Endothelial cell (in vitro differentiated cells): ENCODE results near the gene TSPAN9. TPM values are rescaled to one million over a fixed set of nuclear protein-coding genes. Genes with fewer than 3 reads are reported as not detected.

Experiments used
- DNase-seq: peaks from one replicate; pipeline ENCODE4 v3.0.0; 2021; ENCODE audit warnings: low spot score
- H3K27ac Mint-ChIP-seq: one replicate; pipeline ENCODE4 v1.8.0; 2021; ENCODE audit warnings: mixed read lengths, inconsistent platforms; ENCODE audit not compliant: unreplicated experiment
- H3K27me3 Mint-ChIP-seq: one replicate; pipeline ENCODE4 v1.8.0; 2021; ENCODE audit warnings: mild to moderate bottlenecking, moderate library complexity, mixed read lengths, inconsistent platforms; ENCODE audit not compliant: unreplicated experiment
- H3K36me3 Mint-ChIP-seq: one replicate; pipeline ENCODE4 v1.8.0; 2021; ENCODE audit warnings: mild to moderate bottlenecking, low read depth, mixed read lengths, inconsistent platforms; ENCODE audit not compliant: unreplicated experiment
- H3K4me1 Mint-ChIP-seq: one replicate; pipeline ENCODE4 v1.8.0; 2021; ENCODE audit warnings: mild to moderate bottlenecking, mixed read lengths, inconsistent platforms; ENCODE audit not compliant: unreplicated experiment
- H3K4me3 Mint-ChIP-seq: one replicate; pipeline ENCODE4 v1.8.0; 2021; ENCODE audit warnings: mild to moderate bottlenecking, mixed read lengths, inconsistent platforms; ENCODE audit not compliant: unreplicated experiment
- H3K9me3 Mint-ChIP-seq: one replicate; pipeline ENCODE4 v1.8.0; 2021; ENCODE audit warnings: mixed read lengths, inconsistent platforms; ENCODE audit not compliant: unreplicated experiment
- total RNA-seq: library from RNA; stranded (reverse); fragmentation: NEBNext Ultra II Directional; extraction: Animal tissue kit (Norgen Biotek cat#: 25700); gene quantifications from one replicate; pipeline ENCODE4 v1.2.1, GENCODE V29; 2021; ENCODE audit not compliant: unreplicated experiment
- TF ChIP-seq, protein P1 (sequence below): fragments of 200-600 bp; sonication (generic); IDR thresholded peaks from one replicate; pipeline ENCODE4 v1.5.0; 2021; ENCODE audit warnings: antibody characterized with exemption; ENCODE audit not compliant: unreplicated experiment

TSPAN9 gene
- total RNA-seq, 1 donor from 2014 or later = 116 TPM

DNA sequence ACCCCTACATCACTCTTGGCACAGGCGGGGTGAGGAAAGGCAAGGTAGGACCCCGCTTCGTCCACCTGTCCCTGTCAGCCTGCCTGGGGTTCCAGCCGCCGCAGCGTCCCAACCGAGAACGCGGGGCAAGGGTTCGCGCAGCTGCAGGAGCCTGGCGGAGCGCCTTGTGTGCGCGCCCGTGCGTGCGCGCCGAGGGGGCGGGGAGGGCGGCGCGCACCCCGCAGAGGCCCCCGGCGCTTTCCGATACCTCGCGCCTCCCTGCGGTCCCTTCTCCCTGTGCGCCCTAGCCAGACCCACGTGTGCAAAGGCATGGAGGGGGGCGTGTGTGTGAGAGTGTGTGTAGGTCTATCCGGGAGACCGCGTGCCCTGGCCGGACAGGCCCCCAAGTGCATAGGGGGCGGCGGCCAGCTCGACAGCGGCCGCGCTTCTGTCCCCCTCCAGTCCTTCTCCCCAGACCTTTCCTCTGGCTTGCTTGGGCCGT lies 122.4 kb downstream of the TSPAN9 start:
- peak; percentile 53 for DNase-seq
- TF ChIP-seq, protein P1, sequence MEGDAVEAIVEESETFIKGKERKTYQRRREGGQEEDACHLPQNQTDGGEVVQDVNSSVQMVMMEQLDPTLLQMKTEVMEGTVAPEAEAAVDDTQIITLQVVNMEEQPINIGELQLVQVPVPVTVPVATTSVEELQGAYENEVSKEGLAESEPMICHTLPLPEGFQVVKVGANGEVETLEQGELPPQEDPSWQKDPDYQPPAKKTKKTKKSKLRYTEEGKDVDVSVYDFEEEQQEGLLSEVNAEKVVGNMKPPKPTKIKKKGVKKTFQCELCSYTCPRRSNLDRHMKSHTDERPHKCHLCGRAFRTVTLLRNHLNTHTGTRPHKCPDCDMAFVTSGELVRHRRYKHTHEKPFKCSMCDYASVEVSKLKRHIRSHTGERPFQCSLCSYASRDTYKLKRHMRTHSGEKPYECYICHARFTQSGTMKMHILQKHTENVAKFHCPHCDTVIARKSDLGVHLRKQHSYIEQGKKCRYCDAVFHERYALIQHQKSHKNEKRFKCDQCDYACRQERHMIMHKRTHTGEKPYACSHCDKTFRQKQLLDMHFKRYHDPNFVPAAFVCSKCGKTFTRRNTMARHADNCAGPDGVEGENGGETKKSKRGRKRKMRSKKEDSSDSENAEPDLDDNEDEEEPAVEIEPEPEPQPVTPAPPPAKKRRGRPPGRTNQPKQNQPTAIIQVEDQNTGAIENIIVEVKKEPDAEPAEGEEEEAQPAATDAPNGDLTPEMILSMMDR = no peak
- H3K36me3 Mint-ChIP-seq = peaks cover 22% of the 10 kb centered on the region
- peaks cover 17% of the 10 kb centered on the region for H3K27me3 Mint-ChIP-seq
- peaks cover 33% of the 10 kb centered on the region for H3K4me1 Mint-ChIP-seq
- no peaks in the 10 kb centered on the region for H3K9me3 Mint-ChIP-seq
- no peak overlapping the region for H3K27ac Mint-ChIP-seq
- peak overlapping the region; percentile 88 for H3K4me3 Mint-ChIP-seq

DNA sequence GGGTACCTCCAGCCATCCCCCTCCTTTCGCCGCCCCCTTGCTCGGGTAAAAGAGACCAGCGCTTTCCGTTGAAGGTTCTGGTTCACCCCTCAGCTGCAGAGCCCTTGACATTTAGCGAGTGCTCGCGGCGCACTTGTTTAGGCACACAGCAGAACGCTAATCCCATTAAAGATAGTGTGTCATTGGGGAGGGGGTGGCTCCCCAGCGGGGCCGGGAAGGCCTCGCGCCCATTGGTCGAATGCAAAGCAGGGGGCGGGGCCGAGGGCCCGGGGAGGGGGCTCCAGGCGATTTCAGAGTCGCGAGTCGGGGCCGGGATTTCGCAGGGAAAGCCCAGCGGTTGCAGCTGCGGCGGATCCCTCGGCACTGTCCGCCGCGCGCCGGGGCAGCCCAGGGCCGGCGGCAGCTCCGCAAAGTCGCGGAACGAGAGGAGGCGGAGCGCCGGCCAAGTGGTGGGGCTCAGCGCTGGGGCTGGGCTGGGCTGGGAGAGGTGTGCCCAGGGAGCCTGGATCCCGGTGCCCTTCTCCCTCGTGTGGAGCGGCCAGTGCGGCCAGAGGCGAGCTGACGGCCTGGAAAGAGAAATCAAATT lies 122.9 kb downstream of the TSPAN9 start:
- peaks cover 30% of the 10 kb centered on the region for H3K4me1 Mint-ChIP-seq
- no peaks in the 10 kb centered on the region for H3K9me3 Mint-ChIP-seq
- peaks cover 20% of the 10 kb centered on the region for H3K36me3 Mint-ChIP-seq
- H3K27me3 Mint-ChIP-seq = peaks cover 15% of the 10 kb centered on the region
- H3K27ac Mint-ChIP-seq = no peak overlapping the region
- H3K4me3 Mint-ChIP-seq = peak overlapping the region; percentile 88
- DNase-seq = peak; percentile 80
- TF ChIP-seq, protein P1 = no peak

DNA sequence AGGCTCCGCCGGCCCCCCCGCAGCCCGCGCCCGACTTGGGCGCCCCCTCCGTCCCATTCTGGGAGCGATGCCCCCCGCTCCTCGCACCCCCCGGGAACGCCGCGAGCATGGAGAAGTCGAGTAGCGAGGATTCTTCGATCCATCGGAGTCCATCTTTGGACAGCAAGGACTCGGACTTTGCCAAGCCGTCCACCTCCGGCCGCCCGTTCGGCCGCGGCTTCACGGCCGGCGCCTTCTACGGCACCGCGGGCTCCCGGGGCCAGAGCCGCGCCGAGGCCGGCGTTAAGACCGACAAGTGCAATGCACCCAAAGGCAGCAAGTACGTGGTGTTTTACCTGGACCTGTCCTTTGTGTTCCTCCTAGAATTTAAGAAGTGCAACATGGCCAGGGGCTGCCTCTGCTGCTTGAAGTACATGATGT lies 123.6 kb downstream of the TSPAN9 start:
- Mint-ChIP-seq H3K27ac (no peak overlapping the region), H3K4me3 (no peak overlapping the region), H3K9me3 (no peaks in the 10 kb centered on the region), H3K36me3 (peaks cover 20% of the 10 kb centered on the region), H3K27me3 (peaks cover 12% of the 10 kb centered on the region), H3K4me1 (peaks cover 31% of the 10 kb centered on the region)
- TF ChIP-seq, protein P1 = no peak
- DNase-seq = no peak

DNA sequence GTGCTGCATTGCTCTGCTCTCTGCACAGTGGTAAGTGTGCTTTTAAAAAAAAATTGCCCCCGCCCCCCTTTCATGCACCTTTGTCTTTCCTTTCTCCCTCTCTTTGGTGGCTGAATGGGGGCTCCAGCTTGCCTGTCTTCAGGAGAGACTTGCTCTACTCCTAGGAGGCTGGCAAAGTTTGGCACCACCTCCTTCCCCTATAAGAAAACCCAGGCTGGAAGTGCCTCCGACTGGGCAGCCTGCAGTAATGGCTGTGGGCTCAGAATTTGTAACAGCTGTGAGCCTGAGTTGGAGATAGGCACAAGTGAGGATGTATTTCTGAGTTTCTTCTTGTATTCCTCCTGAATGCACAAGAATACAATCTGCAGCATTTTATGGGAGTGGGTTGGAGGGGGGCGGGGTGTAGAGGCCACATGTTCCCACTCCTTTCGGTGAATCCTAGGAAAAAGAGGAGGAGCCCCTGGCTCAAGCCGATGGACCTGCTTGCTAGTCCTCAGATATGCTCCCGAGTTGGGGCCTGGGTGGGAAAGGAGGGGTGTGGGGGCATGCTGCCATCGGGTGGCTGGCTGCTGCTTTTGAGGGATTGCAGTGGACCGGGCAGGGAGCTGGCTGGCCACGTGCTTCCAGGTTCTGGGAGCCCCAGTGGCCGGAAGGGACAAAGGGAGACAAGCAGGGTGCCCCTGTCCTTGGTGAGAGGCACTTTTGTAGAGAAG lies 124.3 kb downstream of the TSPAN9 start:
- no peak for DNase-seq
- Mint-ChIP-seq H3K36me3 (peaks cover 22% of the 10 kb centered on the region), H3K27me3 (peaks cover 12% of the 10 kb centered on the region), H3K27ac (no peak overlapping the region), H3K4me3 (peak overlapping the region; percentile 85), H3K4me1 (peaks cover 34% of the 10 kb centered on the region), H3K9me3 (no peaks in the 10 kb centered on the region)
- TF ChIP-seq, protein P1 = no peak

DNA sequence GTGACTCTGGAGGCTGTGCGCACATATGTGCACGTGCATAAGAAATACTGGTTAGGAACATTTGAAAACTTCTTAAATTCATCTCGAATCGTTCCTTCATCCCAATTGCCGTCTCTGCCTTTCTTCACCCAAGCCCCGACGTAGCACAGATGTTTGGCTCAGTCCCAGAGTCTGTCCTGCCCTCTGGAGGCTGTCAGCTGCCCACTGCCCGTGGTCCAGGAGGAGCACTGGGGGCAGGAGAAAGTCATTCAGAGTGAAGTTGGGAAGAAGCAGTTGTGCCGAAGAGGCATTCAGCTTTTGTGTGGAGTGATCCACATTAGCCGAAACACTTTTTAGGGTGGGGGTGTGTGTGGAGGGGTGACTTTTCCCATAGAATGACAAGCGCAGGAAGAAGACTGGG lies 124.9 kb downstream of the TSPAN9 start:
- TF ChIP-seq, protein P1 = no peak
- Mint-ChIP-seq H3K27me3 (peaks cover 12% of the 10 kb centered on the region), H3K36me3 (peaks cover 22% of the 10 kb centered on the region), H3K9me3 (no peaks in the 10 kb centered on the region), H3K4me1 (peaks cover 37% of the 10 kb centered on the region), H3K27ac (no peak overlapping the region), H3K4me3 (no peak overlapping the region)
- DNase-seq = no peak
